Thymus (tissue), 11 donors: Measurements from ENCODE around the gene RPS6KB2. TPM values are rescaled to one million over a fixed set of nuclear protein-coding genes. Genes with fewer than 3 reads are reported as not detected.
"Not testable (repeated sequence)": the region's sequence is repeated elsewhere in the genome, so short reads cannot be mapped to it uniquely, and the experiment has no call there.

Experiments
- DNase-seq, 9 donors: peaks; one replicate each; pipeline ENCODE4 v3.0.0-alpha.2; 2013; ENCODE audit warnings: low spot score in 9 of 9, low read depth in 6 of 9, missing footprints in 1 of 9
- H3K27ac ChIP-seq, 2 donors: one replicate each; pipeline ENCODE4 v1.5.1; 2013; ENCODE audit warnings: control low read depth in 1 of 2, low read depth in 1 of 2, low read length in 1 of 2, mild to moderate bottlenecking in 1 of 2, moderate library complexity in 1 of 2
- H3K27me3 ChIP-seq, 2 donors: one replicate each; pipeline ENCODE4 v1.5.1; 2013; ENCODE audit warnings: low read length in 1 of 2; ENCODE audit not compliant: control insufficient read depth in 2 of 2, insufficient read depth in 1 of 2
- H3K36me3 ChIP-seq, 2 donors: one replicate each; pipeline ENCODE4 v1.5.1; 2013; ENCODE audit warnings: low read length in 1 of 2, mild to moderate bottlenecking in 1 of 2, moderate library complexity in 1 of 2; ENCODE audit not compliant: control insufficient read depth in 2 of 2, insufficient read depth in 2 of 2
- H3K4me1 ChIP-seq, 2 donors: one replicate each; pipeline ENCODE4 v1.5.1; 2013; ENCODE audit warnings: low read length in 2 of 2; ENCODE audit not compliant: control insufficient read depth in 2 of 2, insufficient read depth in 2 of 2
- H3K4me3 ChIP-seq, 2 donors: one replicate each; pipeline ENCODE4 v1.5.1; 2013; ENCODE audit warnings: low read length in 2 of 2, control low read depth in 1 of 2, mild to moderate bottlenecking in 1 of 2
- H3K9me3 ChIP-seq, 2 donors: one replicate each; pipeline ENCODE4 v1.5.1; 2013; ENCODE audit warnings: low read length in 1 of 2, mild to moderate bottlenecking in 1 of 2; ENCODE audit not compliant: control insufficient read depth in 2 of 2, insufficient read depth in 1 of 2
- WGBS: extraction: QIAGEN DNeasy Blood & Tissue Kit; methylation state at CpG from one replicate; pipeline ENCODE4 v1.1.7; 2013; 5-methylcytosine and 5-hydroxymethylcytosine counted together
- polyA plus RNA-seq: library from polyadenylated mRNA; stranded (reverse); fragments of 200-250 nt; gene quantifications from one replicate; pipeline ENCODE4 v1.2.3, GENCODE V29; 2013
- total RNA-seq: library from RNA; stranded (reverse); fragments of 120-200 nt; gene quantifications from one replicate; pipeline ENCODE4 v1.2.4, GENCODE V29; 2013
- donor health status: healthy.

RPS6KB2 gene
- total and polyA plus RNA-seq, 2 donors, result 50.1 to 76.8 TPM

- H3K4me1 ChIP-seq, result peaks cover 22 to 39% of the 10 kb centered on the region in 2 donors
- no peak overlapping the region for H3K4me3 ChIP-seq
- H3K27ac ChIP-seq, result no peak overlapping the region
- H3K9me3 ChIP-seq, result no peaks in the 10 kb centered on the region
- peaks cover 6 to 7% of the 10 kb centered on the region in 2 donors for H3K36me3 ChIP-seq
- WGBS, result 96% methylated on average over 8 of the region's 8 CpGs
- H3K27me3 ChIP-seq, result no peaks in the 10 kb centered on the region
- no peak for DNase-seq
Observed at GRCh38 chr11:67470337-67471002, 42.2 kb downstream of the RPS6KB2 start.

GRCh38 chr11:67472882-67473281 lies 44.6 kb downstream of the RPS6KB2 start:
- Histone ChIP-seq H3K4me3 (no peak overlapping the region), H3K4me1 (peaks cover 8 to 15% of the 10 kb centered on the region in 2 donors), H3K9me3 (peaks cover 0 to 3% of the 10 kb centered on the region in 2 donors), H3K27me3 (no peaks in the 10 kb centered on the region), H3K36me3 (no peaks in the 10 kb centered on the region), H3K27ac (no peak overlapping the region)
- DNase-seq, result no peak
- 93% methylated on average over 7 of the region's 7 CpGs for WGBS

- not testable (repeated sequence) for DNase-seq, H3K4me3 ChIP-seq, H3K27me3 ChIP-seq, H3K9me3 ChIP-seq, H3K36me3 ChIP-seq, H3K27ac ChIP-seq, H3K4me1 ChIP-seq
- WGBS, result 96% methylated on average over 10 of the region's 10 CpGs
Observed at GRCh38 chr11:67476692-67477091, 48.4 kb downstream of the RPS6KB2 start.

GRCh38 chr11:67477344-67478050 lies 49.2 kb downstream of the RPS6KB2 start:
- H3K27ac ChIP-seq, H3K9me3 ChIP-seq, H3K36me3 ChIP-seq, H3K4me1 ChIP-seq, DNase-seq, H3K4me3 ChIP-seq, H3K27me3 ChIP-seq: not testable (repeated sequence)
- 95% methylated on average over 12 of the region's 16 CpGs for WGBS

GRCh38 chr11:67482275-67482826 lies 54.1 kb downstream of the RPS6KB2 start:
- Histone ChIP-seq H3K36me3 (peaks cover 4 to 11% of the 10 kb centered on the region in 2 donors), H3K4me3 (peak overlapping the region; percentile 44 to 71), H3K27ac (peak overlapping the region; percentile 93 to 100), H3K27me3 (no peaks in the 10 kb centered on the region), H3K9me3 (peaks cover 0 to 9% of the 10 kb centered on the region in 2 donors), H3K4me1 (peaks cover 17 to 44% of the 10 kb centered on the region in 2 donors)
- DNase-seq, result peak in 1 of 9 donors; percentile 50
- 40% methylated on average over 19 of the region's 19 CpGs for WGBS

GRCh38 chr11:67482827-67483798 lies 54.8 kb downstream of the RPS6KB2 start, which contains the start of gene AIP:
AIP (plus strand) TSS chr11:67483026; CDS start chr11:67483159, 133 bp downstream.
- Histone ChIP-seq H3K36me3 (peaks cover 7 to 19% of the 10 kb centered on the region in 2 donors), H3K27ac (peak within 1 kb of the TSS; percentile 93 to 100), H3K4me3 (peak within 1 kb of the TSS; percentile 44 to 71), H3K9me3 (peaks cover 0 to 9% of the 10 kb centered on the region in 2 donors), H3K4me1 (peaks cover 17 to 44% of the 10 kb centered on the region in 2 donors), H3K27me3 (no peaks in the 10 kb centered on the region)
- peak; percentile 98 to 100 (median 99) for DNase-seq
- WGBS, result 10% methylated on average over 60 of the region's 60 CpGs

- Histone ChIP-seq H3K27me3 (no peaks in the 10 kb centered on the region), H3K9me3 (peaks cover 0 to 9% of the 10 kb centered on the region in 2 donors), H3K27ac (peak overlapping the region; percentile 93 to 100), H3K4me1 (peaks cover 17 to 45% of the 10 kb centered on the region in 2 donors), H3K36me3 (peaks cover 17 to 28% of the 10 kb centered on the region in 2 donors), H3K4me3 (peak overlapping the region; percentile 44 to 71)
- DNase-seq, result peak in 4 of 9 donors; percentile 67 to 91 (median 74)
- 34% methylated on average over 16 of the region's 16 CpGs for WGBS
Observed at GRCh38 chr11:67483831-67484665, 55.8 kb downstream of the RPS6KB2 start.

GRCh38 chr11:67484847-67485311 lies 56.6 kb downstream of the RPS6KB2 start:
- Histone ChIP-seq H3K4me3 (peak overlapping the region; percentile 44 to 71), H3K9me3 (peaks cover 0 to 9% of the 10 kb centered on the region in 2 donors), H3K27ac (peak overlapping the region; percentile 93 to 100), H3K27me3 (no peaks in the 10 kb centered on the region), H3K36me3 (peaks cover 25 to 36% of the 10 kb centered on the region in 2 donors), H3K4me1 (peaks cover 17 to 53% of the 10 kb centered on the region in 2 donors)
- WGBS, result 27% methylated on average over 11 of the region's 11 CpGs
- DNase-seq, result peak in 2 of 9 donors; percentile 55 to 75
